ENCODE data around the gene CEP162. TPM values are rescaled to one million over a fixed set of nuclear protein-coding genes. Genes with fewer than 3 reads are reported as not detected.

The CEP162 gene
- total RNA-seq, 1 donor from 2014 or later: 15.7 TPM

- Mint-ChIP-seq H3K27me3 (ENCODE audit: unreplicated experiment) (no peaks in the 10 kb centered on the region), H3K4me1 (ENCODE audit: low read depth, unreplicated experiment) (peaks cover 19% of the 10 kb centered on the region), H3K27ac (ENCODE audit: unreplicated experiment) (peak overlapping the region; percentile 72), H3K9me3 (ENCODE audit: unreplicated experiment) (peaks cover 1% of the 10 kb centered on the region), H3K36me3 (ENCODE audit: unreplicated experiment) (no peaks in the 10 kb centered on the region), H3K4me3 (ENCODE audit: unreplicated experiment) (no peak overlapping the region)
- peak; percentile 30 for DNase-seq
- TF ChIP-seq CTCF (IDR thresholded peaks at IDR 0.05; ENCODE audit: partially characterized antibody, unreplicated experiment): no peak
Measured at GRCh38 chr6:84260196-84260595, 32.8 kb upstream of the CEP162 start.

GRCh38 chr6:84258866-84259265, 31.4 kb upstream of the CEP162 start:
- Mint-ChIP-seq H3K9me3 (ENCODE audit: unreplicated experiment) (peaks cover 1% of the 10 kb centered on the region), H3K27me3 (ENCODE audit: unreplicated experiment) (no peaks in the 10 kb centered on the region), H3K27ac (ENCODE audit: unreplicated experiment) (no peak overlapping the region), H3K4me1 (ENCODE audit: low read depth, unreplicated experiment) (peaks cover 19% of the 10 kb centered on the region), H3K4me3 (ENCODE audit: unreplicated experiment) (no peak overlapping the region), H3K36me3 (ENCODE audit: unreplicated experiment) (no peaks in the 10 kb centered on the region)
- no peak for DNase-seq
- no peak for TF ChIP-seq CTCF (IDR thresholded peaks at IDR 0.05; ENCODE audit: partially characterized antibody, unreplicated experiment)

- Mint-ChIP-seq H3K4me3 (ENCODE audit: unreplicated experiment) (no peak overlapping the region), H3K27ac (ENCODE audit: unreplicated experiment) (no peak overlapping the region), H3K36me3 (ENCODE audit: unreplicated experiment) (no peaks in the 10 kb centered on the region), H3K27me3 (ENCODE audit: unreplicated experiment) (no peaks in the 10 kb centered on the region), H3K4me1 (ENCODE audit: low read depth, unreplicated experiment) (peaks cover 19% of the 10 kb centered on the region), H3K9me3 (ENCODE audit: unreplicated experiment) (peaks cover 1% of the 10 kb centered on the region)
- TF ChIP-seq CTCF (IDR thresholded peaks at IDR 0.05; ENCODE audit: partially characterized antibody, unreplicated experiment): no peak
- DNase-seq: no peak
Measured at GRCh38 chr6:84258268-84258667, 30.8 kb upstream of the CEP162 start.

GRCh38 chr6:84255641-84256040, 28.2 kb upstream of the CEP162 start:
- no peaks in the 10 kb centered on the region for H3K36me3 Mint-ChIP-seq (ENCODE audit: unreplicated experiment)

GRCh38 chr6:84253380-84253779, 25.9 kb upstream of the CEP162 start:
- no peak for DNase-seq
- no peak for TF ChIP-seq CTCF (IDR thresholded peaks at IDR 0.05; ENCODE audit: partially characterized antibody, unreplicated experiment)
- H3K27me3 Mint-ChIP-seq (ENCODE audit: unreplicated experiment): no peaks in the 10 kb centered on the region
- H3K27ac Mint-ChIP-seq (ENCODE audit: unreplicated experiment): no peak overlapping the region
- H3K4me3 Mint-ChIP-seq (ENCODE audit: unreplicated experiment): no peak overlapping the region
- peaks cover 1% of the 10 kb centered on the region for H3K9me3 Mint-ChIP-seq (ENCODE audit: unreplicated experiment)
- no peaks in the 10 kb centered on the region for H3K36me3 Mint-ChIP-seq (ENCODE audit: unreplicated experiment)
- peaks cover 2% of the 10 kb centered on the region for H3K4me1 Mint-ChIP-seq (ENCODE audit: low read depth, unreplicated experiment)

More at GRCh38 chr6:84255641-84256040, 28.2 kb upstream of the CEP162 start:
- DNase-seq: no peak
- TF ChIP-seq CTCF (IDR thresholded peaks at IDR 0.05; ENCODE audit: partially characterized antibody, unreplicated experiment): no peak
- peaks cover 1% of the 10 kb centered on the region for H3K9me3 Mint-ChIP-seq (ENCODE audit: unreplicated experiment)
- H3K4me1 Mint-ChIP-seq (ENCODE audit: low read depth, unreplicated experiment): peaks cover 19% of the 10 kb centered on the region
- H3K4me3 Mint-ChIP-seq (ENCODE audit: unreplicated experiment): no peak overlapping the region
- H3K27ac Mint-ChIP-seq (ENCODE audit: unreplicated experiment): no peak overlapping the region
- H3K27me3 Mint-ChIP-seq (ENCODE audit: unreplicated experiment): no peaks in the 10 kb centered on the region
